T-helper 9 cell (primary cell): Measurements from ENCODE around the gene SYNGR1.
"Not testable (repeated sequence)": the region's sequence is repeated elsewhere in the genome, so short reads cannot be mapped to it uniquely, and the experiment has no call there.

ENCODE experiments used
- DNase-seq: peaks from one replicate; pipeline ENCODE4 v3.0.0-alpha.2; 2020

The SYNGR1 gene

GRCh38 chr22:39351689-39352214, 2.0 kb downstream of the SYNGR1 start:
- DNase-seq, result no peak

GRCh38 chr22:39352306-39352891, 2.6 kb downstream of the SYNGR1 start:
- DNase-seq, result no peak

GRCh38 chr22:39353346-39353745, 3.6 kb downstream of the SYNGR1 start:
- no peak for DNase-seq

GRCh38 chr22:39355080-39355479, 5.3 kb downstream of the SYNGR1 start:
- DNase-seq, result no peak

- not testable (repeated sequence) for DNase-seq
Observed at GRCh38 chr22:39355805-39356204, 6.0 kb downstream of the SYNGR1 start.

DNA sequence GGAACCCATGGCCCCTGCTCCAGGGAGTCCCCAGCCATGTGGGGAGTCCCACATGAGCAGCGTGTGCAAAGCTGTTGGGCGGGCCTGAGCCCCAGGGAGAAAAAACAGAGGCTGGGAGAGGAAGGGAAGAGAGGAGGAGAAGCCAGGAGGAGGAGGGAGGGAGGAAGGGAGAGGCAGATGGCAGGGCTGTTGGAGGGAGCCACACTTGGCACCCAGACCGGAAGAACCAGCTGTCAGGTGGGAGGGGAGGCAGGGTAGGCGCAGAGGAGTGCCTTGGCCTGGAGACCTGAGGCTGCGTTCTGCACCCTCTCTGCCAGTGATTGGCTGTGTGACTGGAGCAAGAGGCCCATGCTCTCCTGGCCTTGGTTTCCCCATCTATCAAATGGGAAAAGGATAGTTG, 6.7 kb downstream of the SYNGR1 start:
- no peak for DNase-seq

DNA sequence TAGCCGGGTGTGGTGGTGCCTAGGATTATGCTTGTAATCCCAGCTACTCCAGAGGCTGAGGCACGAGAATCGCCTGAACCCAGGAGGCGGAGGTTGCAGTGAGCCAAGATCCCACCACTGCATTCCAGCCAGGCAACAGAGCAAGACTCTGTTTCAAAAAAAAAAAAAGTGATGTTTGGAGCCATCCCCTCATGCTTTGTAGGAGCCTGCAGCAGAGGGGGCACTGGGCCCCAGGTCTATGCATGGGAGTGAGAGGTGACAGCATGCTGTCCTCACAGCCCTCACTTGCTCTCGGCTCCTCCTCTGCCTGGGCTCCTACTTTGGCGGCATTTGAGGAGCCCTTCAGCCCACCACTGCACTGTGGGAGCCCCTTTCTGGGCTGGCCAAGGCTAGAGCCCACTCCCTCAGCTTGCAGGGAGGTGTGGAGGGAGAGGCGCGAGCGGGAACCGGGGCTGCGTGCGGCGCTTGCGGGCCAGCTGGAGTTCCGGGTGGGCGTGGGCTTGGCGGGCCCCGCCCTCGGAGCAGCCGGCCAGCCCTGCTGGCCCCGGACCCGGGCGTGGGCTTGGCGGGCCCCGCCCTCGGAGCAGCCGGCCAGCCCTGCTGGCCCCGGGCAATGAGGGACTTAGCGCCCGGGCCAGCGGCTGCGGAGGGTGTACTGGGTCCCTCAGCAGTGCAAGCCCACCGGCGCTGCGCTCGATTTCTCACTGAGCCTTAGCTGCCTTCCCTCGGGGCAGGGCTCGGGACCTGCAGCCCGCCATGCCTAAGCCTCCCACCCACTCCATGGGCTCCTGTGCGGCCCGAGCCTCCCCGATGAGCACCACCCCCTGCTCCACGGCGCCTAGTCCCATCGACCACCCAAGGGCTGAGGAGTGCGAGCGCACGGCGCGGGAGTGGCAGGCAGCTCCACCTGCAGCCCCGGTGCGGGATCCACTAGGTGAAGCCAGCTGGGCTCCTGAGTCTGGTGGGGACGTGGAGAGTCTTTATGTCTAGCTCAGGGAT, 7.6 kb downstream of the SYNGR1 start:
- not testable (repeated sequence) for DNase-seq

- not testable (repeated sequence) for DNase-seq
Observed at GRCh38 chr22:39358197-39358596, 8.4 kb downstream of the SYNGR1 start.

GRCh38 chr22:39359659-39360195, 9.9 kb downstream of the SYNGR1 start:
- no peak for DNase-seq

- no peak for DNase-seq
Observed at GRCh38 chr22:39360242-39360641, 10.5 kb downstream of the SYNGR1 start.

DNA sequence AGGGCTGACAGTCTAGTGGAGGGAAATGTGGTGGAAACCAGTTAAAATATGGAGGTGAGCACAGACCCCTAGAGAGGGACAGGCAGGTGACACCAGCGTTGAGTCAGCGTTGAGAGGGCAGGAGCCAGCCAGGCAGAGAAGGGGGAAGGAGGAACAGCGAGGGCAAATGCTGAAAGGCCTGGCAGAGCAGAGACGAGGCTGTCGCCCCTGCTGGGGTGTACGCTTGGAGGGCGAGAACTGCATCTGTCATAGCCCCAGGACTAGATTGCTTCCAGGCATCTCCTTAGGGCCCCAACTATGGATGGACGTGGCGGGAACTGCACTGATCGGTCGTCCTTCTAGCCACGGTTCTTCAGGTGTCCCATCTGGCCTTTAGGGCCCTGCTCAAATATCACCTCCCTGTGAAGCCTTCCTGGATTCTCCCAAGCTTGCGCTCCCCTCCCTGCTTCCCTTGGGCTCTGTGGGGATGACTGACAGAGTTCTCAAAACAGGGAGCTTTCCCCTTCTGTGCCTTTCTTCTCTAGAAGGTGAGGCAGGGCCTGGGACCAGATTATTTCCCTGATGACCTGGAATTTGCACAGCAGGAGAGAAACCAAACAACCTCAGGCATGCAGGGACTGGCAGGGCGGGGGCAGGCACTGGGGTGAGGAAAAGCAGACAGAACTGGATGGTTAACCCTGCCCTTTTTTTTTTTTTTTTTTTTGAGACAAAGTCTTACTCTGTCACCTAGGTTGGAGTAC, 11.1 kb downstream of the SYNGR1 start:
- no peak for DNase-seq

DNA sequence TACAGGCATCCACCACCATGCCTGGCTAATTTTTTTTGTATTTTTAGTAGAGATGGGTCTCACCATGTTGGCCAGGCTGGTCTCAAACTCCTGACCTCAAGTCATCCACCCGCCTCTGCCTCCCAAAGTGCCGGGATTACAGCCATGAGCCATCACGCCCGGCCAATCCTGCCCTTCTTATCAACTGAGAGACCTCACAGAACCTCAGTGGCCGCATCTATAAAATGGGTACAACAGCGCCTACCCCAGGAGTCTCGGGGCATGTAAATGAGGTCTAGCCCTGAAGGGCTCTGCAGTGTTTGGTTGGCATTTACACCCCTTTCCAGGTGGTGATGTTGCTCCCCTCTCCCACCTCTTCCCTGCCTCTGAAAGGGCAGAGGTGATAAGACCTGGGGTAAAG, 11.7 kb downstream of the SYNGR1 start:
- DNase-seq, result no peak

DNA sequence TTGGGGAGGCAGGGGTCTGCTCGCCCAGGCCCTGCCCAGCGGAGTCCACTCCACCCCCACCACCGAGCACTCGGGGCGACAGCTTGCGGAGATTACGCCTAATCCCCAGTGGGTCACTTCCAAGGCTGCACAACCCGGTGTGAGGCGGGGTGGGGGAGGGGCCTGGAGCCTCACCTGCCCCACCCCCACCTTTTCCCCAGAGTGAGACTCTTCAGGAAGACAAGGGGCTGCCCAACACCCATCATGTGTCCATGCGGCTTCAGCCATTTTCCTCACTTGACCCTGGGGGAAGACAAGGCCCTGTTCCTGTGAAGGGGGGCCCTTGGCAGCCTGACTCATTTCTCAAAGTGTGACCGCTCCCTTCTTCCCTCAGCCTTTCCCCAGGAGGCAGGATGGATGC, 12.5 kb downstream of the SYNGR1 start:
- DNase-seq, result no peak

DNA sequence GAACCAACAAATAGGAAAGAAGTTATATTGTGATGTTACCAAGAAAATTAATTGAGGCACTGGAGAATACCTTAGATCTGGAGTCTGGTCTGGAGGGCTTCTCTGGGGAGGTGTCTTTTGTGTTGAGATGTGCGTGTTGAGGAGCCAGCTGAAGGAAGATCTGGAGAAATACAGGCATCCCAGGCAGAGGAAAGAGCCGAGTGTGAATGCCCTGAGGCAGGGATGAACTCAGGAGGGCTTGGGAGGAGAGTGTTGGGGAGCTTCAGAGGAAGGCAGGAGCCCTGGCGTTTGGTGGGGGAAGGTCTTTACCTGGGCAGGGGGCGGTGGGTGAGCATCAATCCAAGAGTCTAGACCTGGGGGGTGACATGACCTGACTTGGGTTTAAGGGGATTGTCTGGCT, 13.1 kb downstream of the SYNGR1 start:
- DNase-seq, result no peak

DNA sequence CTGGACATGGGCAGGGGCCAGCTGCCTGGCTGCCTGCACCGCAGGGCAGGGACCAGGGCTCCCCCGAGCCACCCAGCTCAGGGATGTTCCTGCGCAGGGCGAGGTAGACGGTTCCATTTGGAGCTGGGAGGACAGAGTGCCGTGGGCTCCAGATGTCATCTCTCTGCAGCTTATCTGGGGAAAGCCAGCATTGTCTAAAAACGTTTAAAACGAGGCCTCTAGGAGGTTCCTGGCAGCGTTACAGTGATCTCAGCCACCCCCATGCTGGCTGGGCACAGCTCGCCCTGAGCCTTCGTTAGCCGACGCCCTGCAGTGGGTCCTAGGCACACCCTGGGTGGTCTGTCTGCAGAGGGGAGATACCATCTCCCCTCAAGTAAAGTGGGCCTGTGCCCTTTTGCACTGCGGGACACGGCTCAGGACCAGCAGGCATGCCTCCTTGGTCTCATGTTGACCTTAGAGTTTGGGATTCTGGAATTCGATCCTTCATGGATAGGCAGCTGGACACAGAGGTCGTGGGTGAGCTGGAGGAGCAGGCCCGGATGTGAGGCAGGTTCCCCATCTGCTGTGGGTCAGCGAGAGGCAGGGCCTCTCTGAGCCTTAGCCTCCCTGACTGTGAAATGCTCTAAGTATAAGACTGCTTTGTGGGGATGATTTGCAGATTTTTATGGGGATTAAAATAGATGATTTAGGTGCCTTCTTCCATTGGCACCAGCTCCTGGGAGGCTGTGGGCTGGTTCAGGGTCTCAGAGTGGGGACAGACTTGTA, 14.1 kb downstream of the SYNGR1 start:
- DNase-seq, result no peak

GRCh38 chr22:39364714-39365491, 15.1 kb downstream of the SYNGR1 start:
- no peak for DNase-seq

GRCh38 chr22:39365492-39365780, 15.6 kb downstream of the SYNGR1 start:
- DNase-seq, result no peak

DNA sequence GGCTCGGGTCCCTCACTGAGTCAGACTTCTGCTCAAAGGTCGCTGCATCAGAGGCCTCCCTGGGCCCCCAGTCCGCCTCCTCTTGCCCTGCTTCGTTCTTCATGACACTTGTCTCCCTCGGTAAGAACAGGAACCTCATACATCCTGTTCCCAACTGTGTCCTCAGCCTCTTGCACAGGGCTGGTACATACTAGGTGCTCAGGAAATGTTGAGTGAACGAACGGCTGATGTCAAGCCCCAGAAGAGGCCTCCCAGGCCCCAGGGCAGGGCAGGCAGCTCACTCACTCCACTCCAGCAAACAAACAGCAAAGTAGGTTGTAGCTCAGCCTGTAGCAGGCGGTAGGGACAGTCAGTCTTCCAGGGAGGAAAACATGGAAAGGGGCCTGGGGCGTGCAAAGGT, 17.2 kb downstream of the SYNGR1 start:
- no peak for DNase-seq

- no peak for DNase-seq
Observed at GRCh38 chr22:39368461-39368911, 18.7 kb downstream of the SYNGR1 start.

GRCh38 chr22:39369186-39369585, 19.4 kb downstream of the SYNGR1 start:
- DNase-seq, result no peak

GRCh38 chr22:39369586-39369985, 19.8 kb downstream of the SYNGR1 start:
- no peak for DNase-seq
